Hematopoietic multipotent progenitor cell treated with erythropoietin and hydrocortisone succinate and interleukin-3 and kit ligand, for 4 days (in vitro differentiated cells): ENCODE measurements around the gene HPSE.
A peak's percentile ranks its signal among the peaks of the same experiment; 100 is the strongest.

Experiments
- DNase-seq: peaks from one replicate; pipeline ENCODE4 v3.0.0-alpha.2; 2015

HPSE gene

GRCh38 chr4:83334425-83335241 lies at the start of gene HPSE:
TSS of gene HPSE (minus strand) at chr4:83334848. CDS start at chr4:83334782, 66 bp downstream.
- DNase-seq: peak; percentile 72

GRCh38 chr4:83382850-83383249 lies 48.2 kb upstream of the HPSE start:
- DNase-seq: no peak

- DNase-seq: no peak
Observed at GRCh38 chr4:83381173-83381572, 46.5 kb upstream of the HPSE start.

- peak; percentile 42 for DNase-seq
Observed at GRCh38 chr4:83378419-83378818, 43.8 kb upstream of the HPSE start.

- no peak for DNase-seq
Observed at GRCh38 chr4:83372931-83373330, 38.3 kb upstream of the HPSE start.

- no peak for DNase-seq
Observed at GRCh38 chr4:83371936-83372335, 37.3 kb upstream of the HPSE start.

GRCh38 chr4:83371235-83371634 lies 36.6 kb upstream of the HPSE start:
- DNase-seq: no peak

- DNase-seq: no peak
Observed at GRCh38 chr4:83370640-83370906, 35.9 kb upstream of the HPSE start.

- peak; percentile 64 for DNase-seq
Observed at GRCh38 chr4:83369831-83370639, 35.4 kb upstream of the HPSE start.

- DNase-seq: peak; percentile 91
Observed at GRCh38 chr4:83364312-83364711, 29.7 kb upstream of the HPSE start.

- peak; percentile 82 for DNase-seq
Observed at GRCh38 chr4:83362492-83363329, 28.1 kb upstream of the HPSE start.

- DNase-seq: peak; percentile 50
Observed at GRCh38 chr4:83361416-83362103, 26.9 kb upstream of the HPSE start.

- DNase-seq: no peak
Observed at GRCh38 chr4:83360018-83360417, 25.4 kb upstream of the HPSE start.

- no peak for DNase-seq
Observed at GRCh38 chr4:83358410-83358809, 23.8 kb upstream of the HPSE start.

GRCh38 chr4:83356899-83357661 lies 22.4 kb upstream of the HPSE start:
- peak; percentile 37 for DNase-seq

- no peak for DNase-seq
Observed at GRCh38 chr4:83353516-83353915, 18.9 kb upstream of the HPSE start.

- no peak for DNase-seq
Observed at GRCh38 chr4:83348074-83348473, 13.4 kb upstream of the HPSE start.

GRCh38 chr4:83342476-83342875 lies 7.8 kb upstream of the HPSE start:
- DNase-seq: peak; percentile 61

GRCh38 chr4:83340692-83341343 lies 6.2 kb upstream of the HPSE start:
- peak; percentile 49 for DNase-seq

- DNase-seq: no peak
Observed at GRCh38 chr4:83339573-83339972, 4.9 kb upstream of the HPSE start.

- no peak for DNase-seq
Observed at GRCh38 chr4:83335701-83336100, 1.1 kb upstream of the HPSE start.
